ENCODE results near the gene ANKS1B. TPM values are rescaled to one million over a fixed set of nuclear protein-coding genes. Genes with fewer than 3 reads are reported as not detected.

The ANKS1B gene
- total RNA-seq, 1 experiment from 2014 or later, result 0.61 TPM

GRCh38 chr12:99067171-99067785 lies 917.5 kb downstream of the ANKS1B start:
- Histone ChIP-seq H3K36me3 (ENCODE audit: control insufficient read depth, insufficient read depth, low read length) (no peaks in the 10 kb centered on the region), H3K4me1 (no peaks in the 10 kb centered on the region), H3K4me3 (ENCODE audit: low read depth, low read length) (no peak overlapping the region), H3K27me3 (replicated peaks; ENCODE audit: control insufficient read depth, insufficient read depth, low read length) (no peaks in the 10 kb centered on the region; the same call in none of the 2 replicates), H3K9me3 (no peaks in the 10 kb centered on the region)
- no peaks in the 10 kb centered on the region for H3K36me3 Mint-ChIP-seq (ENCODE audit: insufficient read depth, unreplicated experiment)
- H3K9me3 Mint-ChIP-seq (ENCODE audit: unreplicated experiment), result no peaks in the 10 kb centered on the region
- no peak for DNase-seq
- peaks cover 7% of the 10 kb centered on the region for H3K27me3 Mint-ChIP-seq (ENCODE audit: insufficient read depth, unreplicated experiment)
- POLR2A ChIA-PET, result no interaction called here
- CTCF ChIA-PET, result no interaction called here
- H3K4me3 Mint-ChIP-seq (ENCODE audit: unreplicated experiment), result no peak overlapping the region
- intact Hi-C loops (cut with micrococcal nuclease; ENCODE audit: unreplicated experiment), result no loop called here
- BruUV-seq (replicated peaks), result no TSS peak
- no peaks in the 10 kb centered on the region for H3K4me1 Mint-ChIP-seq (ENCODE audit: low read depth, unreplicated experiment)
- no peak overlapping the region for H3K27ac Mint-ChIP-seq (ENCODE audit: unreplicated experiment)
- TF ChIP-seq CTCF (IDR thresholded peaks at IDR 0.05; ENCODE audit: insufficient read depth in 1 of 2, low read depth in 1 of 2, low read length in 1 of 2, severe bottlenecking in 1 of 2, unreplicated experiment in 1 of 2), result no peak

GRCh38 chr12:99066726-99067125 lies 918.0 kb downstream of the ANKS1B start:
- CTCF ChIA-PET, result no interaction called here
- intact Hi-C loops (cut with micrococcal nuclease; ENCODE audit: unreplicated experiment), result no loop called here
- H3K4me1 ChIP-seq, result no peaks in the 10 kb centered on the region
- Mint-ChIP-seq H3K27me3 (ENCODE audit: insufficient read depth, unreplicated experiment) (peaks cover 9% of the 10 kb centered on the region), H3K4me1 (ENCODE audit: low read depth, unreplicated experiment) (no peaks in the 10 kb centered on the region), H3K9me3 (ENCODE audit: unreplicated experiment) (no peaks in the 10 kb centered on the region), H3K36me3 (ENCODE audit: insufficient read depth, unreplicated experiment) (no peaks in the 10 kb centered on the region), H3K27ac (ENCODE audit: unreplicated experiment) (no peak overlapping the region), H3K4me3 (ENCODE audit: unreplicated experiment) (no peak overlapping the region)
- no peak for TF ChIP-seq CTCF (IDR thresholded peaks at IDR 0.05; ENCODE audit: insufficient read depth in 1 of 2, low read depth in 1 of 2, low read length in 1 of 2, severe bottlenecking in 1 of 2, unreplicated experiment in 1 of 2)
- BruUV-seq (replicated peaks), result no TSS peak
- DNase-seq, result no peak
- no peaks in the 10 kb centered on the region for H3K36me3 ChIP-seq (ENCODE audit: control insufficient read depth, insufficient read depth, low read length)
- no peaks in the 10 kb centered on the region; the same call in none of the 2 replicates for H3K27me3 ChIP-seq (replicated peaks; ENCODE audit: control insufficient read depth, insufficient read depth, low read length)
- H3K4me3 ChIP-seq (ENCODE audit: low read depth, low read length), result no peak overlapping the region
- POLR2A ChIA-PET, result no interaction called here
- no peaks in the 10 kb centered on the region for H3K9me3 ChIP-seq

- CTCF ChIA-PET, result no interaction called here
Observed at GRCh38 chr12:99063182-99063581, 921.6 kb downstream of the ANKS1B start.

More at GRCh38 chr12:99063182-99063581, 921.6 kb downstream of the ANKS1B start:
- Histone ChIP-seq H3K9me3 (no peaks in the 10 kb centered on the region), H3K4me3 (ENCODE audit: low read depth, low read length) (no peak overlapping the region), H3K27me3 (replicated peaks; ENCODE audit: control insufficient read depth, insufficient read depth, low read length) (no peaks in the 10 kb centered on the region; the same call in 1 of the 2 replicates), H3K36me3 (ENCODE audit: control insufficient read depth, insufficient read depth, low read length) (no peaks in the 10 kb centered on the region), H3K4me1 (no peaks in the 10 kb centered on the region)
- no TSS peak for BruUV-seq (replicated peaks)
- Mint-ChIP-seq H3K9me3 (ENCODE audit: unreplicated experiment) (no peaks in the 10 kb centered on the region), H3K4me1 (ENCODE audit: low read depth, unreplicated experiment) (no peaks in the 10 kb centered on the region), H3K4me3 (ENCODE audit: unreplicated experiment) (no peak overlapping the region), H3K27me3 (ENCODE audit: insufficient read depth, unreplicated experiment) (peaks cover 12% of the 10 kb centered on the region), H3K27ac (ENCODE audit: unreplicated experiment) (no peak overlapping the region), H3K36me3 (ENCODE audit: insufficient read depth, unreplicated experiment) (no peaks in the 10 kb centered on the region)
- intact Hi-C loops (cut with micrococcal nuclease; ENCODE audit: unreplicated experiment), result no loop called here
- POLR2A ChIA-PET, result no interaction called here
- TF ChIP-seq CTCF (IDR thresholded peaks at IDR 0.05; ENCODE audit: insufficient read depth in 1 of 2, low read depth in 1 of 2, low read length in 1 of 2, severe bottlenecking in 1 of 2, unreplicated experiment in 1 of 2), result no peak
- DNase-seq, result no peak

All from Caco-2 (cell line).